AG09309 (cell line): Measurements from ENCODE around the gene IL22.

Experiments used
- DNase-seq: peaks from one replicate; pipeline ENCODE4 v3.0.0-alpha.2; 2010; ENCODE audit warnings: low read depth
- H3K4me3 ChIP-seq: 2 replicates; pipeline ENCODE4 v1.5.1; 2011; ENCODE audit warnings: mild to moderate bottlenecking, low read depth, low read length, moderate library complexity; ENCODE audit not compliant: control insufficient read depth
- TF ChIP-seq, protein P1 (sequence below): IDR thresholded peaks from 2 replicates; pipeline ENCODE4 v1.5.1; 2011; ENCODE audit warnings: mild to moderate bottlenecking, low read depth, low read length, inconsistent platforms; ENCODE audit not compliant: insufficient read depth, control insufficient read depth; ENCODE audit errors: missing control alignments

The IL22 gene

DNA sequence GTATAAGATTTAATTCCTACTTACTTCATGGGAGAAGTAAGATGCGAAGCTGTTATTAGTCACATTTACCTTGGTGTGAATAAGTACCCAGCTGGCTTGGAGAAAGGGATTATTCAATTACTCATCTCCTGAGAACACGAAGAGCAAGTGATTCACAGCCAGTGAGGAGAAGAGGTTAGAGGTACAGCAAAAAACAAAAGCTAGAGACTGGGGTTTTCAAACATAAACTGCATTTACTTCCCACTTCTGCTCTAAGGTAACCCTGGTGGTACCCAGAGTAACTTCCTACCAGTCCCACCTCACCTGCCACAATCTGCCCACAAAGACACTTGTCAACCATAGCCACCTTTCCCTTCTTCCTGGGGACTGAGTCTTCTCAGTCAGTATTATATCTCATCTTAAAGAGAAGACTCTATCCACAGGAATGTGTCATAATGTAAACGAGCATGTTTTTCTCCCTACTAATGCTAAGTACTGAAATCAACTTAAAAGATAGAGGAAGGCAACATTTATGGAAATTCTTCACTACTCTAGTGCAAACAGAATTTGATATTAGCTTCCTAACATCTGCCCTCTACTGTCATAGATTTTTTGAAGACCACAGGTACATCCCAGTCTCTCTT, 6.0 kb upstream of the IL22 start:
- DNase-seq: no peak
- no peak overlapping the region for H3K4me3 ChIP-seq
- TF ChIP-seq, protein P1, sequence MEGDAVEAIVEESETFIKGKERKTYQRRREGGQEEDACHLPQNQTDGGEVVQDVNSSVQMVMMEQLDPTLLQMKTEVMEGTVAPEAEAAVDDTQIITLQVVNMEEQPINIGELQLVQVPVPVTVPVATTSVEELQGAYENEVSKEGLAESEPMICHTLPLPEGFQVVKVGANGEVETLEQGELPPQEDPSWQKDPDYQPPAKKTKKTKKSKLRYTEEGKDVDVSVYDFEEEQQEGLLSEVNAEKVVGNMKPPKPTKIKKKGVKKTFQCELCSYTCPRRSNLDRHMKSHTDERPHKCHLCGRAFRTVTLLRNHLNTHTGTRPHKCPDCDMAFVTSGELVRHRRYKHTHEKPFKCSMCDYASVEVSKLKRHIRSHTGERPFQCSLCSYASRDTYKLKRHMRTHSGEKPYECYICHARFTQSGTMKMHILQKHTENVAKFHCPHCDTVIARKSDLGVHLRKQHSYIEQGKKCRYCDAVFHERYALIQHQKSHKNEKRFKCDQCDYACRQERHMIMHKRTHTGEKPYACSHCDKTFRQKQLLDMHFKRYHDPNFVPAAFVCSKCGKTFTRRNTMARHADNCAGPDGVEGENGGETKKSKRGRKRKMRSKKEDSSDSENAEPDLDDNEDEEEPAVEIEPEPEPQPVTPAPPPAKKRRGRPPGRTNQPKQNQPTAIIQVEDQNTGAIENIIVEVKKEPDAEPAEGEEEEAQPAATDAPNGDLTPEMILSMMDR: no peak

DNA sequence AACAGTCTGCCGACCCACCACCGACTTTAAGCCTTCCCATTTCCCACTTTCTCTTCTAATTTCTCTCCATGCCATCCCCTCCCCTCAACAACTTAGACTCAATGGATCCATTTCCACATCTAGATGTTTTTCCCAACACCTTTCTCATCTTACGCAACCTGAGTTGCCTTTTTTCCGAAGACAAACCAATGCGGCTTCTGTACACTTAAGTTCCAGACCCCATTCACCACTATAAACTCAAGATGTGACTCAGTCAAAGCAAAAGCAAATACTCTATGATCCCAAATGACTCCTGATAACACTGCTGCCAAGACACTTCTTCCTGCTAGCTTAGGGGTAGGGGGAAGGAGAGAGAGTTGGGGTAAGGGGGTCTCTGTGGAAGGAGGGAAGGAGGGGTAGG, 1.3 kb downstream of the IL22 start:
- no peak for DNase-seq
- TF ChIP-seq, protein P1: no peak

DNA sequence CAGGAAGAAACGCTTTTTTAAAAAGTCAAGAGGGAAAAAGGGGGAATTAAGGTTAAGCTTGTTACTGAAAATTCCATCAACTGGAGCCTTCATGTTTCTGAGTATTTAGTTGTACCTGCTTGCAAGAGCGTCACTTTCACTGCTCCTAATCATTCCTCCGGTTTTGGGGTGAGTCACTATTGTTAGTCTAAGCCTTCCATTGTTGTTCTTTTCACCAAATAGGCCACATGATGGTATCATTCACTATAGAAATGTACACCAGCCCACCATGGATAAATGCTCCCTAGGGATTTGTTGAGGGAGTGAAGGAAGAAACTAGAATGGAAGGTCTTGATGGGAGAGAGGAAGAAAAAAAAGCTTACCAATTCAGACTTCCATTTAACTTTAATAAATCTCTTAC, 3.0 kb downstream of the IL22 start:
- TF ChIP-seq, protein P1: no peak
- no peak overlapping the region for H3K4me3 ChIP-seq
- no peak for DNase-seq

More for the DNA sequence above, 1.3 kb downstream of the IL22 start:
- H3K4me3 ChIP-seq: no peak overlapping the region

DNA sequence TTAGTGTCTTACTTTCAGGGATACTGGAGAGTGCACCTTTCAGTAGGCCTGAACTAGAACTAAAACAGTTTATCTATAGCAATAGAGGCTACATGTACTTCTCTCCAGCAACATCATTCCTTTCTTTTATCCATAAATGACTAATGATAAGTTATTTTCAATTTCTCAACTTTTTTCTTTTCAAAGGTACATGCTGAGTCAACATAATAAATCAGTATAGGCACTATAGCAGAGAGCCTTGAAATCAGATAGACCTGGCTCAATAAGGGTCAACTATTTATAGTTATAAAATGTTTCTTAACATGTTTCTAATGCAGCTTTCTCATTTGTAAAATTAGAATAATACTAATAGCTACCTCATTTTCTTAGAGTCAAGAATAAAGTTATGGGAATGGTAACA, 5.6 kb downstream of the IL22 start:
- no peak overlapping the region for H3K4me3 ChIP-seq
- DNase-seq: no peak
- TF ChIP-seq, protein P1: no peak

DNA sequence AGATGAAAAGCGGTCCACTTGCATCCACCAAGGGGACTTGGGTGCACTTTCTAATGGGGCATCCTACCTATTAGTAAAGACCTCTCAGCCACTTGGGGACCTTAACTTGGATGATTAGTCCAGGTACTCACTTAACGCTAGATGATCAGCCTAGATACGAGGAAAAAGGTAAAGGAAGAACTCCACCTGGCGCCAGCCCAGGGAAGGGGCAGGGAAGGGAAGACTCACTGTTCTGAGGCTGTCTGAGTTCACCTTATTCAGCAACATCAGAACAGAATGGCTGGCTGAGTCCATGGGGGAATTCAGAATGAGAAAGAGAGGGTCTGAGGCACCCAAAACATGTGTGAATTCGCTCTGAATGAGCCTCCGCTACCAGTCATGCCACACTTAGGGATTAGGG, 7.1 kb downstream of the IL22 start:
- TF ChIP-seq, protein P1: no peak
- no peak overlapping the region for H3K4me3 ChIP-seq

DNA sequence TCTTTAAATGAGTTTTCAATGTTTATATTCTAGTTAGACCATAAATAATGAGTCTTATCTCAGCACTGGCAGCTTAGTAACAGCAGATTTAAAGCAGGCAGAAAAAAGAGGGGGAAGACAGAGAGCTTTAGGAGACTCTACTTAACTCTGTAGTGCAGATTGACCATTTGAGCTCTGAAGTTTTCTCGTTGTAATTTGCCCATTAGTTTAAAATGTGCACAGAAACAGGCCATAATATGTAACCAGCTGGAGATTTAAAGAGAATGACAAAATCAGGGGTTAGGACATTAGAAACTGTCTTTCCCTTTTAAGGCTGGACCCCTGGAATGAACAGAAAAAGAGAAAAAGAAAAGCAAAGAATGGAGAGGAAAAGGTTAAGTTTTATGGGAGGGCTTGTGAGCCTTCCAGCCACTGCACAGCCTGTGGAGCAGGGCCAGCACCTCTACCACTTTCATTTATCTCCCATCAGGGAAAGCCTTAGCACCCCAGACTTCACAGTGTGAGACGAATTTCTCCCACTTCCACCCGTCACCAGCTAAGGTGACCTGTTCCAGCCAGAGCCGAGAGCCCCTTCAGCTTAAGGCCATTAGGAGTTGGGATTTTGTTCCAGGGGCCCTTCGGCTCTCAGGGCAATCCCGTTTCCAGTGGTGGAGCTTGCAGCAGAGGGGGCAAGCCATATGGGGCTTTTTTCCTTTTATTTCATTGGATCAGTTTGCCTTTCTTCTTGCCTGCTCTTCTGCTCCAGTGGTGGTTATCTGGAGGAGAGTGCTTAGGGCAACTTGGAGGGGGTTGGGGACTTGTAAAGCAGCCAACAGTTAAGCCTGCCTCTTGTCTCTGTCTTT, 8.0 kb downstream of the IL22 start:
- TF ChIP-seq, protein P1: no peak
- no peak for DNase-seq
- no peak overlapping the region for H3K4me3 ChIP-seq

More for the DNA sequence above, 7.1 kb downstream of the IL22 start:
- no peak for DNase-seq
